A549 treated with RU486 at 1 μM for 4 hours (cell line): ENCODE measurements around the gene OR6N1. TPM values are rescaled to one million over a fixed set of nuclear protein-coding genes. Genes with fewer than 3 reads are reported as not detected.

Source experiments
- total RNA-seq: library from RNA; stranded (reverse); fragments of 200-300 nt; extraction: Qiagen RNA extraction; gene quantifications from 5 replicates; pipeline ENCODE4 v1.2.3, GENCODE V29; 2022; ENCODE audit warnings: low read depth

Gene OR6N1, protein sequence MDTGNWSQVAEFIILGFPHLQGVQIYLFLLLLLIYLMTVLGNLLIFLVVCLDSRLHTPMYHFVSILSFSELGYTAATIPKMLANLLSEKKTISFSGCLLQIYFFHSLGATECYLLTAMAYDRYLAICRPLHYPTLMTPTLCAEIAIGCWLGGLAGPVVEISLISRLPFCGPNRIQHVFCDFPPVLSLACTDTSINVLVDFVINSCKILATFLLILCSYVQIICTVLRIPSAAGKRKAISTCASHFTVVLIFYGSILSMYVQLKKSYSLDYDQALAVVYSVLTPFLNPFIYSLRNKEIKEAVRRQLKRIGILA
- total RNA-seq, result not detected in 5 replicates

DNA sequence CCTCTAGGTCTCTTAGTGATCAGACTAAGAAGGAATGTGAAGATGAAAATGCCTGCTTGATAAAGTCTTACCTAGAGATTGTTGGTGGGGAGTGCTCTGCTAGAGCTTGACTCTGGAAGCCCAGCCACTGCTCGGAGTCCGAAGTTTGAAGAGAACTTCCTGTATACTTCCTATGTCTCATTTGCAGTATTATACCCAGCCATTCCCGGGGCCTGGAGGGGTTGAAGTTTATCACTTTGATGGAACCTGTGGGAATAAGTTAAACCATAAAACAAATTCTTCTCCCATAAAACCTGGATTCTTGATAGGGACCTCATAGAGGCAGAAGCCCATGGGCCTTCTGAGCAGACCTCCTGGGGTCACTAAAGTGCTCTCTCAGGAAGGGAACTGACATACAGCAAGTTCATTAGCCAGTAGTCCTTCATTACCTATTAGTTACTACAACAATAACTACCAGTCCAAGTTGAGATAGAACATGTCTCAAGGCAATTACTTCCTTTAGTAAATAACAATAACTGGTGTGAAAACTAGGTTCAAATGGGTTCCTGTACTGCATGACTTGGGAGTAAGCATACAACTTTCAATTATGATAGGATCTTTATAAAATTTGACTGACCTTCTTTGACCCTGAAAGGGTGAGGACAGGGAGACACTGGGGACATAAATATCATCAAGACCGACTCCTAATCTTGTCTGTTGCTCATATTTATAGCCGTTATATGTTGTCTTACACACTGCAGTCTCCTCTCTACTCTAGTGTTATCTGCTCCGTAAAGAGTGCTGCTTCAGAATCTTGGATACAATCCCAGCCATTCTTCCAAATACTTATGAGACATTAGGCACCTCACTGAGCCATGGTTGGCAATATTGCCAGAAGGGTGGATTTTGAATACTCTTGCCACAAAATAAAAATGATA is at the start of gene OR6N1:
Gene OR6N1 (minus strand): TSS at position 246 of the 917 bp plus-strand sequence. CDS start 5,513 bp downstream, outside the sequence.

GRCh38 chr1:158781104-158781503 is 9.1 kb upstream of the OR6N1 start, which contains the start of gene OR6N2:
OR6N2 (minus strand) TSS chr1:158781204; CDS start chr1:158777635, 3,569 bp downstream.

GRCh38 chr1:158754420-158754819 is 17.6 kb downstream of the OR6N1 start, which contains the start of gene OR6K6:
OR6K6 (plus strand) TSS chr1:158754720; CDS start chr1:158754888, 168 bp downstream.

DNA sequence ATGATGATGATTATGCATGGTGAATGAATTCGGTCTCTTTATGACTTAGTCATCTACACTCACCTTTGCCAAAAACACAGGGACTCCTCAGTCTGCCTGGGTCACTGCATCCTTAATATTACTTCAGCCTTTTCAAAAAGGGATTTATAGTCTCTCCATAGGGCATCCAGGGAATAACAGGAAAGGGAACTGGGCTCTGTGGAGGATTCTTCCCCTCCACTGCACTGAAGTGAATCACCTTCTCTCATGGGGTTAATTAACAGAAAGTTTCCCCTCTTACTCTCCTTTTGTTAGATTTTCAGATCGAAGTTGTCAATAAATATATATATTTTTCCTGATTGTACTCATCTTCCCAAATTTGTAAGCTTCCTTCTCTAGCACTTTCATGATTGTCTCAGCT is 51.4 kb downstream of the OR6N1 start, which contains the start of gene OR6K3:
Gene OR6K3 (minus strand): TSS at position 101 of the 400 bp plus-strand sequence. CDS start 2,605 bp downstream, outside the sequence.

Other genes starting within 250 kb of the OR6N1 start
- gene OR6Y1, start 217.8 kb downstream of the OR6N1 start, total RNA-seq, result not detected in 5 replicates
- gene OR6P1, start 201.6 kb downstream of the OR6N1 start, total RNA-seq, result not detected in 5 replicates
- not detected in 5 replicates for gene OR10X1, start 192.3 kb downstream of the OR6N1 start, total RNA-seq
- not detected in 5 replicates for gene OR10Z1, start 166.9 kb downstream of the OR6N1 start, total RNA-seq
- gene SPTA1, start 85.5 kb downstream of the OR6N1 start, total RNA-seq, result not detected in 5 replicates
- gene OR6K2, start 71.5 kb downstream of the OR6N1 start, total RNA-seq, result not detected in 5 replicates
- gene OR6K3, start 51.5 kb downstream of the OR6N1 start, total RNA-seq, result not detected in 5 replicates
- gene OR6K6, start 17.5 kb downstream of the OR6N1 start, total RNA-seq, result not detected in 5 replicates
- gene OR6N2, start 9.0 kb upstream of the OR6N1 start, total RNA-seq, result not detected in 5 replicates
- not detected in 5 replicates for gene MNDA, start 59.2 kb upstream of the OR6N1 start, total RNA-seq
- gene PYHIN1, start 159.4 kb upstream of the OR6N1 start, total RNA-seq, result not detected in 5 replicates
- 3.3 to 4.4 TPM (median 4.2 TPM) in 5 replicates for gene IFI16, start 237.7 kb upstream of the OR6N1 start, total RNA-seq